GM13977 (cell line): ENCODE measurements around the gene PDGFD.

Experiments
- DNase-seq: peaks from one replicate; pipeline ENCODE4 v3.0.0; 2012; ENCODE audit warnings: low spot score
- CTCF ChIP-seq: IDR thresholded peaks from 2 replicates; pipeline ENCODE4 v1.5.1; 2012; ENCODE audit warnings: mild to moderate bottlenecking, control low read depth; ENCODE audit not compliant: insufficient read depth; ENCODE audit errors: extremely low read depth, missing control alignments
- in situ Hi-C: fragments of 300-500 bp; cut with MboI; formaldehyde crosslinking; loops from one replicate; pipeline ENCODE4 v1.12.0; 2022; ENCODE audit warnings: low sequenced_read_pairs, low pct_unique_long_range_greater_than_20kb, mixed read lengths, inconsistent platforms; ENCODE audit not compliant: unreplicated experiment

The PDGFD gene

GRCh38 chr11:103923451-103923931, 240.5 kb downstream of the PDGFD start:
- no peak for TF ChIP-seq CTCF
- no peak for DNase-seq
- in situ Hi-C loops = no loop called here

- TF ChIP-seq CTCF = no peak
- no peak for DNase-seq
- in situ Hi-C loops = no loop called here
These were observed 243.0 kb downstream of the PDGFD start for GRCh38 chr11:103920933-103921332.

GRCh38 chr11:103920449-103920848, 243.5 kb downstream of the PDGFD start:
- no peak for DNase-seq
- in situ Hi-C loops = no loop called here
- no peak for TF ChIP-seq CTCF

- no peak for DNase-seq
- in situ Hi-C loops = no loop called here
- no peak for TF ChIP-seq CTCF
These were observed 253.2 kb downstream of the PDGFD start for GRCh38 chr11:103910721-103911120.

GRCh38 chr11:103907548-103908455, 256.1 kb downstream of the PDGFD start:
- DNase-seq = no peak
- in situ Hi-C loops = no loop called here
- no peak for TF ChIP-seq CTCF

- DNase-seq = no peak
- TF ChIP-seq CTCF = no peak
- in situ Hi-C loops = no loop called here
These were observed 256.8 kb downstream of the PDGFD start for GRCh38 chr11:103907136-103907535.
